ENCODE data around the gene LSP1.

- TF ChIP-seq GATA2 (IDR thresholded peaks at IDR 0.05; ENCODE audit: low read depth, low read length) (no peak), GATA3 (IDR thresholded peaks at IDR 0.05; ENCODE audit: low read depth, low read length) (no peak)
Observed at GRCh38 chr11:1889941-1890855, 37.3 kb downstream of the LSP1 start.
